Thoracic aorta (tissue), 2 donors: Measurements from ENCODE around the gene CIB4. TPM values are rescaled to one million over a fixed set of nuclear protein-coding genes. Genes with fewer than 3 reads are reported as not detected.

ENCODE experiments used
- ATAC-seq: fragments of 150-250 bp; one replicate; pipeline ENCODE4 v1.8.0; 2017; ENCODE audit warnings: low read depth; ENCODE audit not compliant: insufficient number of reproducible peaks, low FRiP score
- DNase-seq: peaks from one replicate; pipeline ENCODE4 v3.0.0-alpha.2; 2020; ENCODE audit warnings: low spot score
- H3K27ac ChIP-seq, 2 donors: fragments of 200-600 bp; sonication (generic); 1 replicate in 1 of 2; 2 replicates in 1 of 2; pipeline ENCODE4 v1.5.1; 2016; ENCODE audit warnings: mild to moderate bottlenecking in 2 of 2, moderate library complexity in 2 of 2
- H3K27me3 ChIP-seq: fragments of 200-600 bp; sonication (generic); replicated peaks from 2 replicates; pipeline ENCODE4 v1.6.0; 2016; ENCODE audit warnings: mild to moderate bottlenecking; ENCODE audit not compliant: insufficient read depth
- H3K36me3 ChIP-seq: fragments of 200-600 bp; sonication (generic); one replicate; pipeline ENCODE4 v1.5.1; 2016
- H3K4me1 ChIP-seq, 2 donors: fragments of 200-600 bp; sonication (generic); 1 replicate in 1 of 2; 2 replicates in 1 of 2; pipeline versions ENCODE4 v1.5.1 to v1.6.0; 2016; ENCODE audit warnings: low read depth in 2 of 2, mild to moderate bottlenecking in 1 of 2; ENCODE audit not compliant: control insufficient read depth in 1 of 2
- H3K4me3 ChIP-seq: fragments of 200-600 bp; sonication (generic); 2 replicates; pipeline ENCODE4 v1.5.1; 2016; ENCODE audit warnings: mild to moderate bottlenecking
- H3K9me3 ChIP-seq: fragments of 200-600 bp; sonication (generic); 2 replicates; pipeline ENCODE4 v1.5.1; 2016
- total RNA-seq, 2 donors: library from RNA; depleted of rRNA; stranded (reverse); fragments of >200 nt; gene quantifications; one replicate each; pipeline versions ENCODE4 v1.1.0 to v1.2.3, GENCODE V29; 2016
- TF ChIP-seq, protein P1 (sequence below): fragments of 200-600 bp; sonication (generic); IDR thresholded peaks from one replicate; pipeline ENCODE4 v1.5.1; 2019; ENCODE audit warnings: antibody characterized with exemption

CIB4 gene
- total RNA-seq, 2 donors from 2014 or later = not detected

DNA sequence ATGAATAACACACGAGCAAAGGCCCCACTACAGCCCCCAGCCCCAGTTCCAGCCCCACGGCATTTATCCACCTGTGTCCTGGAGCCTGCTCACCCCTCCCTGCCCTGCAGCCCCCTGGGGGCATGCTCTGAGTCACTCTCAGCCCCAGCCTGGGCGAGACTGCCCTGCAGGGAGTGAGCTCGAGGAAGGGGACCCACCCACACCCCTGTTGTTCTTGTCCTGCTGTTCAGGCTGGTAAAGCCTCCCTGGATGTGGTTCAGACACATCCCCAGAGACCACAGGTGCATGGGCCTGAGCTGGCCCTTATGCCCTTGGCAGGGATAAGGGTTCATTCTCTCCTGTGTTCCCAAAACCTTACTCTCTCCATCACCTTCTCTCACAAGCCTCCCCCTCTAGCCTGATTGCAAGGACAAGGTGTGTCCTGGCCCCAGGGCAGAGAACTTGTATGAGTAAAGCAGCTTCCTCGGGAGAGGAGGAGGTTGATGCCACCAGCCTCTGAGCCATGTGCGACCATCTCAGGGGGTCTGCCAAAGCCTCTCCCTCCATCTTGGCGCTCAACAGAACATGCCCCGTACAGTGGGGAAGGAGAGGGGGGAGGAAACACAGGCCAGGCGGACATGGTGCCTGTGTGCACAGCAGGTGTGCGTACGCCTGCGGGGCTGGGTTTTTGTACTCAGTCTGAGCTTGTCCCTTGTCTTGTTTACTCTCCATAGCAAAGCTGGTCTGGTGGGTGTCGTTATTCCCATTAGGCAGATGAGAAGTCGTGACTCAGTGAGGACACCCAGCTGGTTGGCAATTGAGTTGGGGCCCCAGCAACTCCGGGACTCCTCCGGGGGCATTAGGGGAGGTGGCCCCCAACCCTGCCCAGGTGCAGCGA, 64.4 kb downstream of the CIB4 start:
- no peak for ATAC-seq
- no peaks in the 10 kb centered on the region for H3K27me3 ChIP-seq
- TF ChIP-seq, protein P1, sequence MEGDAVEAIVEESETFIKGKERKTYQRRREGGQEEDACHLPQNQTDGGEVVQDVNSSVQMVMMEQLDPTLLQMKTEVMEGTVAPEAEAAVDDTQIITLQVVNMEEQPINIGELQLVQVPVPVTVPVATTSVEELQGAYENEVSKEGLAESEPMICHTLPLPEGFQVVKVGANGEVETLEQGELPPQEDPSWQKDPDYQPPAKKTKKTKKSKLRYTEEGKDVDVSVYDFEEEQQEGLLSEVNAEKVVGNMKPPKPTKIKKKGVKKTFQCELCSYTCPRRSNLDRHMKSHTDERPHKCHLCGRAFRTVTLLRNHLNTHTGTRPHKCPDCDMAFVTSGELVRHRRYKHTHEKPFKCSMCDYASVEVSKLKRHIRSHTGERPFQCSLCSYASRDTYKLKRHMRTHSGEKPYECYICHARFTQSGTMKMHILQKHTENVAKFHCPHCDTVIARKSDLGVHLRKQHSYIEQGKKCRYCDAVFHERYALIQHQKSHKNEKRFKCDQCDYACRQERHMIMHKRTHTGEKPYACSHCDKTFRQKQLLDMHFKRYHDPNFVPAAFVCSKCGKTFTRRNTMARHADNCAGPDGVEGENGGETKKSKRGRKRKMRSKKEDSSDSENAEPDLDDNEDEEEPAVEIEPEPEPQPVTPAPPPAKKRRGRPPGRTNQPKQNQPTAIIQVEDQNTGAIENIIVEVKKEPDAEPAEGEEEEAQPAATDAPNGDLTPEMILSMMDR = no peak
- no peaks in the 10 kb centered on the region for H3K4me1 ChIP-seq
- no peak overlapping the region for H3K27ac ChIP-seq
- no peak overlapping the region for H3K4me3 ChIP-seq
- DNase-seq = no peak
- no peaks in the 10 kb centered on the region for H3K9me3 ChIP-seq
- no peaks in the 10 kb centered on the region for H3K36me3 ChIP-seq

DNA sequence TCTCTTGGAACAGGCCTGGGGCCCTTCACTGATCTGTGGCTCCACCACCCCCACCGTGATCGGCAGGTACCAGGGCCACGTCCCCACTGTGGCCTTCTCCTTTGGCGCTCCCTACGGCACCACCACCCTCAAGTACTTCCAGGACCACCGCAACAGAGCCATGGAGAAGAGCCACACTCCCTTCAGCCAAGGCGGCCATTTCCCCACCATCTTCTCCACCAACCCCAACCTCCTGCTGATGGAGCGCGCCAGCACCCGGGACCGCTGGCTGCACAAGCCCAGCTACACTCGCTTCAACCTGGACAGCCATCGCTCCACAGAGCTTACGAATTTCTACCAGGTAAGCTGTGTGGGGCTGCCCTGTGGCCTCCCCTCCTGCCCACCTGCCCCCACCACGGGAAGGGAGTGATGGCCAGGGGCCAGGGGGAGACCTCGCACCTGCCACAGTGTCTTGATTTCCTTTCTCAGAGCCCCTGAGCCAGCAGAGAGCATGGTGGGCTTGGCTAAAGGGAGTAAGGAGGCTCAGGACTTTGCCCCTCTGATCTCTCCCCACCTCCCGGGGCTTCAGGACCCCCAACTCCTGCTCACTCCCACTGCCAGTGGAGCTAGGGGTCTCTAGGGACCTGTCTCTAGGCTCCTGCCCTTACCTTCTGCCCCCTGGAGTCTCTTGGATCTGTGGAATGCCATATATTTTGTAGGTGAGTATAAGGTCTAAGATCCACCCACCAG, 65.2 kb downstream of the CIB4 start:
- Histone ChIP-seq H3K9me3 (no peaks in the 10 kb centered on the region), H3K27me3 (no peaks in the 10 kb centered on the region), H3K27ac (no peak overlapping the region), H3K36me3 (no peaks in the 10 kb centered on the region), H3K4me3 (no peak overlapping the region), H3K4me1 (no peaks in the 10 kb centered on the region)
- TF ChIP-seq, protein P1 = no peak
- DNase-seq = no peak
- no peak for ATAC-seq

DNA sequence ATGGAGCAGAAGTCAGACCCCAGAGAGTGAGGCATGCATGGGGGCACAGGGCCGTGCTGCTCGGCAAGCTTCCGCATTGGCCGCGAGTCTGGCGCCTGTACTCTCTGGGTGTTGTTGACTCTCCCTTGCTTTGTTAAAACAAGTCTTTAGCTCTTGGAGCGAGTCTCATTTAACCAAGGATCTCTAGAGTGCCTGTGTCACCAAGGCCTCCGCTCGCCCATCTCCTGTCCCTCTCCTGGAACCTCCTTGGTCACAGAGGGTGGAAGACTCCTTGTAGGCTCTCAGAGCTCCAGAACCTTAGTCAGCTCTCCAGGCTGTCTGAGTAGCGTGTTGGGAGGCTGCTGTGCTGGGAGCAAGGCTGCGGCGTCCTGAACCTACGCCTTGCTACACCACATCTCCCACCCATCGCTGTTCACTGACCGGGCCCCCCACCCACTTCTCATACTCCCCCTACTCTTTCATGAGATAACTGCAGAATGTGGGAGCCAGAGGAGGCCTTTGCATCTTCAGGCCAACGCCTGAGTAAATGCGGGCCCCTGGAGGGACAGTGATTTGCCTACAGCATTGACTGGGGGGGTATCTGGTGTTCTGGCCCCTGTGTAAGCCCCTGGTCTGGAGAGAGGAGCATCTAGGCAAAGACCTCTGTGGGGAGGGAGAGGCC, 66.1 kb downstream of the CIB4 start:
- Histone ChIP-seq H3K27ac (no peak overlapping the region), H3K4me3 (no peak overlapping the region), H3K36me3 (no peaks in the 10 kb centered on the region), H3K27me3 (no peaks in the 10 kb centered on the region), H3K9me3 (no peaks in the 10 kb centered on the region), H3K4me1 (no peaks in the 10 kb centered on the region)
- TF ChIP-seq, protein P1 = no peak
- no peak for DNase-seq
- no peak for ATAC-seq

DNA sequence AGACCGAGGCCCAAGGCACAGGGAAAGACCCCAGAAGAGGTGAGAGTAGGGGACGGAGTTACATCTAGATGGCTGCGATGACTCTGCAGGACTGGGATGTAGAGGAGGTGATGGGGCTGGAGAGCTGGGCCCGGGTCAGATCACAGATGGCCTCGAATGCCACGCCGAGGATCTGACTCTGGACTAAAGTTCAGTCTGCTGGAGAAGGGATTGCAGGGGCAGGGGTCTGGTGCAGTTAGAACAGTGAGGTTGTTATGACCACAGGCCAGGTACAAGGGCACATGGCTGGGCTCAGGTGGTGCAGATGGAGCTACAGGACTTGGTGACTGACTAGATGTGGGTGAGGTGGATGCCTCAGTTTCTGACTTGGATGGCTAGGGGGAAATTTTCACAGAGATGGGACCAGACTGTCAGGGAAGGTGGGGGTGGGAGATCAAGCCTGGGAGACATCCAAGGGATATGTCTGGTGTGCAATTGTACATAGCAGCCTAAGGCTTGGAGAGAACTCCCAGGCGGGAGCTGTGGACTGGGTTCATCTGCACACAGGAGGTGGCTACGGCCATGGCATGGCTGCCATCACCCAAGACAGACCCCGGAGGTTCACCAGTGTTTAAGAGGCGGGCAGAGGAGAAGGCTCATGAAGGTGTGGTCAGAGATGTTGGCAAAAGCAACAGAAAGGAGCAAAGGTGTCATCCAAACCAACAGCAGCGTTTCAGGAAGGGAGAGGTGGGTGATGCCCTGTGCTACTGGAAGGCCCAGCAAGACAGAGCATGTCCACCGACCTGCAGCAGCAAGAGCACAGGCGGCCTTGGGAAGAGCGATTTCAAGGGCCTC, 66.9 kb downstream of the CIB4 start:
- DNase-seq (no peak), ATAC-seq (no peak)
- no peak overlapping the region for H3K4me3 ChIP-seq
- TF ChIP-seq, protein P1 = no peak
- no peak overlapping the region for H3K27ac ChIP-seq
- no peaks in the 10 kb centered on the region for H3K4me1 ChIP-seq
- no peaks in the 10 kb centered on the region for H3K36me3 ChIP-seq
- H3K27me3 ChIP-seq = no peaks in the 10 kb centered on the region
- H3K9me3 ChIP-seq = no peaks in the 10 kb centered on the region
